GM23338 (cell line): ENCODE data around the gene PLCG2. TPM values are rescaled to one million over a fixed set of nuclear protein-coding genes. Genes with fewer than 3 reads are reported as not detected.

Experiments
- ATAC-seq: fragments of 200-7000 bp; cut with Tn5 transposase; 3 replicates; pipeline ENCODE4 v1.9.1; 2020
- DNase-seq: peaks from one replicate; pipeline ENCODE4 v3.0.0-alpha.2; 2015; ENCODE audit warnings: low spot score
- H2AFZ ChIP-seq: fragments of 200-600 bp; sonication (generic); 2 replicates; pipeline ENCODE4 v1.8.0; 2016; ENCODE audit warnings: antibody characterized with exemption, mild to moderate bottlenecking, moderate library complexity
- H3F3A ChIP-seq: fragments of 200-600 bp; sonication (generic); replicated peaks from 2 replicates; pipeline ENCODE4 v1.8.0; 2017; ENCODE audit warnings: antibody characterized with exemption, mixed run types, low read depth
- H3K27ac ChIP-seq: fragments of 200-600 bp; sonication (generic); 2 replicates; pipeline ENCODE4 v1.6.1; 2016; ENCODE audit warnings: low read depth
- H3K27me3 ChIP-seq: fragments of 200-600 bp; sonication (generic); 2 replicates; pipeline ENCODE4 v1.8.0; 2016; ENCODE audit warnings: mild to moderate bottlenecking, mixed run types, moderate library complexity; ENCODE audit not compliant: insufficient read depth
- H3K36me3 ChIP-seq: fragments of 200-600 bp; sonication (generic); 2 replicates; pipeline ENCODE4 v1.8.0; 2016; ENCODE audit warnings: mild to moderate bottlenecking; ENCODE audit not compliant: insufficient read depth
- H3K4me1 ChIP-seq: fragments of 200-600 bp; sonication (generic); 2 replicates; pipeline ENCODE4 v1.8.0; 2016; ENCODE audit warnings: mild to moderate bottlenecking, moderate library complexity; ENCODE audit not compliant: insufficient read depth
- H3K4me2 ChIP-seq: fragments of 200-600 bp; sonication (generic); 2 replicates; pipeline ENCODE4 v1.7.1; 2017; ENCODE audit warnings: mixed run types
- H3K4me3 ChIP-seq: fragments of 200-600 bp; sonication (generic); 2 replicates; pipeline ENCODE4 v1.6.1; 2016; ENCODE audit warnings: mixed run types
- H3K79me2 ChIP-seq: fragments of 200-600 bp; sonication (generic); replicated peaks from 2 replicates; pipeline ENCODE4 v1.8.0; 2017; ENCODE audit warnings: mild to moderate bottlenecking; ENCODE audit not compliant: insufficient read depth
- H3K9me2 ChIP-seq: fragments of 200-600 bp; sonication (generic); 2 replicates; pipeline ENCODE4 v1.8.0; 2017; ENCODE audit not compliant: insufficient read depth
- H4K20me1 ChIP-seq: fragments of 200-600 bp; sonication (generic); replicated peaks from 2 replicates; pipeline ENCODE4 v1.8.0; 2017; ENCODE audit warnings: mild to moderate bottlenecking; ENCODE audit not compliant: insufficient read depth
- H3K27ac Mint-ChIP-seq: 2 replicates; pipeline ENCODE4 v1.8.0; 2020; ENCODE audit warnings: inconsistent platforms, mild to moderate bottlenecking, moderate library complexity, mixed read lengths
- H3K27me3 Mint-ChIP-seq: 3 replicates; pipeline ENCODE4 v1.8.0; 2022; ENCODE audit warnings: low read depth, mild to moderate bottlenecking, moderate library complexity, mixed read lengths, inconsistent platforms; ENCODE audit not compliant: insufficient read depth, poor library complexity
- H3K36me3 Mint-ChIP-seq: 3 replicates; pipeline ENCODE4 v1.8.0; 2021; ENCODE audit warnings: low read depth, mild to moderate bottlenecking, inconsistent platforms, moderate library complexity, mixed read lengths
- H3K4me1 Mint-ChIP-seq: 3 replicates; pipeline ENCODE4 v1.8.0; 2020; ENCODE audit warnings: mild to moderate bottlenecking, inconsistent platforms, mixed read lengths
- H3K4me3 Mint-ChIP-seq: 3 replicates; pipeline ENCODE4 v1.8.0; 2021; ENCODE audit warnings: moderate library complexity, mild to moderate bottlenecking, inconsistent platforms, mixed read lengths
- H3K9me3 Mint-ChIP-seq: 3 replicates; pipeline ENCODE4 v1.8.0; 2020; ENCODE audit warnings: moderate library complexity, mild to moderate bottlenecking, inconsistent platforms, mixed read lengths
- CREB1 ChIP-seq: fragments of 250-450 bp; sonication (Bioruptor Pico); IDR thresholded peaks from 2 replicates; pipeline ENCODE4 v1.5.0; 2020; ENCODE audit warnings: low read depth, mild to moderate bottlenecking, moderate library complexity
- EZH2 ChIP-seq: fragments of 200-600 bp; sonication (generic); IDR thresholded peaks from one replicate; pipeline ENCODE4 v1.8.0; 2017; ENCODE audit warnings: antibody characterized with exemption, mild to moderate bottlenecking, low read depth; ENCODE audit not compliant: unreplicated experiment
- JUNB ChIP-seq: IDR thresholded peaks from one replicate; pipeline ENCODE4 v1.6.1; 2016; ENCODE audit warnings: antibody characterized with exemption; ENCODE audit not compliant: unreplicated experiment
- POLR2AphosphoS5 ChIP-seq: IDR thresholded peaks from 2 replicates; pipeline ENCODE4 v1.6.1; 2016; ENCODE audit warnings: antibody characterized with exemption, low read depth
- STAT1 ChIP-seq: IDR thresholded peaks from one replicate; pipeline ENCODE4 v1.6.1; 2016; ENCODE audit warnings: antibody characterized with exemption; ENCODE audit not compliant: unreplicated experiment
- polyA plus RNA-seq: library from polyadenylated mRNA; unstranded; fragments of >200 nt; fragmentation: Nextera tagmentation; extraction: Ambion mirVana; gene quantifications from 2 replicates; pipeline ENCODE4 v1.2.1, GENCODE V29; 2016
- total RNA-seq: library from RNA; depleted of rRNA; stranded (reverse); fragments of >200 nt; shearing (Covaris generic); gene quantifications from 2 replicates; pipeline ENCODE4 v1.2.3, GENCODE V29; 2014
- TF ChIP-seq, protein P1 (sequence below): fragments of 250-450 bp; sonication (Bioruptor Pico); IDR thresholded peaks from 2 replicates; pipeline ENCODE4 v1.5.0; 2020; ENCODE audit warnings: mild to moderate bottlenecking, moderate library complexity
- TF ChIP-seq, protein P2 (sequence below): IDR thresholded peaks from 2 replicates; pipeline ENCODE4 v1.6.1; 2016; ENCODE audit warnings: antibody characterized with exemption
- TF ChIP-seq, protein P3 (sequence below): IDR thresholded peaks from one replicate; pipeline ENCODE4 v1.6.1; 2018; ENCODE audit warnings: antibody characterized with exemption; ENCODE audit not compliant: unreplicated experiment

Gene PLCG2
- total and polyA plus RNA-seq, 2 experiments from 2014 or later = 2.4 to 5.9 TPM

DNA sequence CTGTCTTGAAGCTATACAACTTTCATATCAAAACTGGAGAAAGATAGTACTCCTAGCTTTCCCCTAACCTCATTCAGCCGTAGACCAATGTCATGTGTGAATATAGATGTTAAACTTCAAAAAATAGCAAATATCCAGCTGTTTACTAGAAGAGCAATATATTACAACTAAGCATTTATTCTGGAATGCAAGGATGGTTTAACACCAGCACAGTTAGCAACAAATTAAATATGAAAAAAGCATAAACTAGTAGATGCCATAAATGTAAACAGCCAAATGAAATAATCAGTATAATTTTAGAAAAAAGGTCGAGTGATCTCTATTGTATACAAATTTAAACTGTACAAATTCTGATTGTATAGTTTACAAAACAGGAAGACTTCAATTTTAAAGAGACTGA is 172.5 kb downstream of the PLCG2 start (continued):
- TF ChIP-seq, protein P1, sequence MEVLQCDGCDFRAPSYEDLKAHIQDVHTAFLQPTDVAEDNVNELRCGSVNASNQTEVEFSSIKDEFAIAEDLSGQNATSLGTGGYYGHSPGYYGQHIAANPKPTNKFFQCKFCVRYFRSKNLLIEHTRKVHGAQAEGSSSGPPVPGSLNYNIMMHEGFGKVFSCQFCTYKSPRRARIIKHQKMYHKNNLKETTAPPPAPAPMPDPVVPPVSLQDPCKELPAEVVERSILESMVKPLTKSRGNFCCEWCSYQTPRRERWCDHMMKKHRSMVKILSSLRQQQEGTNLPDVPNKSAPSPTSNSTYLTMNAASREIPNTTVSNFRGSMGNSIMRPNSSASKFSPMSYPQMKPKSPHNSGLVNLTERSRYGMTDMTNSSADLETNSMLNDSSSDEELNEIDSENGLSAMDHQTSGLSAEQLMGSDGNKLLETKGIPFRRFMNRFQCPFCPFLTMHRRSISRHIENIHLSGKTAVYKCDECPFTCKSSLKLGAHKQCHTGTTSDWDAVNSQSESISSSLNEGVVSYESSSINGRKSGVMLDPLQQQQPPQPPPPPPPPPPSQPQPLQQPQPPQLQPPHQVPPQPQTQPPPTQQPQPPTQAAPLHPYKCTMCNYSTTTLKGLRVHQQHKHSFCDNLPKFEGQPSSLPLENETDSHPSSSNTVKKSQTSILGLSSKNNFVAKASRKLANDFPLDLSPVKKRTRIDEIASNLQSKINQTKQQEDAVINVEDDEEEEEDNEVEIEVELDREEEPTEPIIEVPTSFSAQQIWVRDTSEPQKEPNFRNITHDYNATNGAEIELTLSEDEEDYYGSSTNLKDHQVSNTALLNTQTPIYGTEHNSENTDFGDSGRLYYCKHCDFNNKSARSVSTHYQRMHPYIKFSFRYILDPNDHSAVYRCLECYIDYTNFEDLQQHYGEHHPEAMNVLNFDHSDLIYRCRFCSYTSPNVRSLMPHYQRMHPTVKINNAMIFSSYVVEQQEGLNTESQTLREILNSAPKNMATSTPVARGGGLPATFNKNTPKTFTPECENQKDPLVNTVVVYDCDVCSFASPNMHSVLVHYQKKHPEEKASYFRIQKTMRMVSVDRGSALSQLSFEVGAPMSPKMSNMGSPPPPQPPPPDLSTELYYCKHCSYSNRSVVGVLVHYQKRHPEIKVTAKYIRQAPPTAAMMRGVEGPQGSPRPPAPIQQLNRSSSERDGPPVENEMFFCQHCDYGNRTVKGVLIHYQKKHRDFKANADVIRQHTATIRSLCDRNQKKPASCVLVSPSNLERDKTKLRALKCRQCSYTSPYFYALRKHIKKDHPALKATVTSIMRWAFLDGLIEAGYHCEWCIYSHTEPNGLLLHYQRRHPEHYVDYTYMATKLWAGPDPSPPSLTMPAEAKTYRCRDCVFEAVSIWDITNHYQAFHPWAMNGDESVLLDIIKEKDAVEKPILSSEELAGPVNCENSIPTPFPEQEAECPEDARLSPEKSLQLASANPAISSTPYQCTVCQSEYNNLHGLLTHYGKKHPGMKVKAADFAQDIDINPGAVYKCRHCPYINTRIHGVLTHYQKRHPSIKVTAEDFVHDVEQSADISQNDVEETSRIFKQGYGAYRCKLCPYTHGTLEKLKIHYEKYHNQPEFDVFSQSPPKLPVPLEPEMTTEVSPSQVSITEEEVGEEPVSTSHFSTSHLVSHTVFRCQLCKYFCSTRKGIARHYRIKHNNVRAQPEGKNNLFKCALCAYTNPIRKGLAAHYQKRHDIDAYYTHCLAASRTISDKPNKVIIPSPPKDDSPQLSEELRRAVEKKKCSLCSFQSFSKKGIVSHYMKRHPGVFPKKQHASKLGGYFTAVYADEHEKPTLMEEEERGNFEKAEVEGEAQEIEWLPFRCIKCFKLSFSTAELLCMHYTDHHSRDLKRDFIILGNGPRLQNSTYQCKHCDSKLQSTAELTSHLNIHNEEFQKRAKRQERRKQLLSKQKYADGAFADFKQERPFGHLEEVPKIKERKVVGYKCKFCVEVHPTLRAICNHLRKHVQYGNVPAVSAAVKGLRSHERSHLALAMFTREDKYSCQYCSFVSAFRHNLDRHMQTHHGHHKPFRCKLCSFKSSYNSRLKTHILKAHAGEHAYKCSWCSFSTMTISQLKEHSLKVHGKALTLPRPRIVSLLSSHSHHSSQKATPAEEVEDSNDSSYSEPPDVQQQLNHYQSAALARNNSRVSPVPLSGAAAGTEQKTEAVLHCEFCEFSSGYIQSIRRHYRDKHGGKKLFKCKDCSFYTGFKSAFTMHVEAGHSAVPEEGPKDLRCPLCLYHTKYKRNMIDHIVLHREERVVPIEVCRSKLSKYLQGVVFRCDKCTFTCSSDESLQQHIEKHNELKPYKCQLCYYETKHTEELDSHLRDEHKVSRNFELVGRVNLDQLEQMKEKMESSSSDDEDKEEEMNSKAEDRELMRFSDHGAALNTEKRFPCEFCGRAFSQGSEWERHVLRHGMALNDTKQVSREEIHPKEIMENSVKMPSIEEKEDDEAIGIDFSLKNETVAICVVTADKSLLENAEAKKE (CRISPR knock-in tag) = no peak
- no peak for TF ChIP-seq POLR2AphosphoS5
- no peak for TF ChIP-seq STAT1

DNA sequence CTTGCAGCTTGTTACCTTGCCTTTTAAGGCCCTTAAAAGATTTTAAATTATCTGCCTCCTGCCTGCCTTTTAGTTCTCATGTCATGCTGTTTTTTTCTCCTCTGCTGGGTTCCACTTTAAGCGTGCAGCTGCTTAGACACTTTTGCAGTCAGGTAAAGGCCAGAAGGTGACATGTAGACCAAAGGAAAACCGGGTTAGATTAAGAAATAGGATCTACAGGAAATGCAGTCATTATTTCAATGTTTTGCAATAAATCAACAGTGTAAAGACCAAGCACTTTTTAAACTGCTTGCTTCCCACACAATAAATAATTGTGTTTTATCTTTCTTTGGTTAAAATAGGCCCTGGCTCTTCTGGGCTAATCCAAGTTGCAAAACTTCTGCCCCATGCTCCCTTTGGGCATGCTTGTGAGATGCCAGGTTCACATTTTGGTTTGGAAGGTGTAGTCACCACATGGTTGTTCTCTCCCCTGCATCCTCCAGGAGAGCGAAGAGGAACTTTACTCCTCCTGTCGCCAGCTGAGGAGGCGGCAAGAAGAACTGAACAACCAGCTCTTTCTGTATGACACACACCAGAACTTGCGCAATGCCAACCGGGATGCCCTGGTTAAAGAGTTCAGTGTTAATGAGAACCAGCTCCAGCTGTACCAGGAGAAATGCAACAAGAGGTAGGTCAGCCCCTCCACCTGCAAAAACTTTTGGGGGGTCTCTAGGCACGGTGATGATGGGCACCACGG is 177.3 kb downstream of the PLCG2 start:
- H3K36me3 ChIP-seq = no peaks in the 10 kb centered on the region
- H3K79me2 ChIP-seq = no peaks in the 10 kb centered on the region
- H3K4me1 ChIP-seq = no peaks in the 10 kb centered on the region
- ATAC-seq (no peak), DNase-seq (no peak)
- no peaks in the 10 kb centered on the region for H3K27me3 ChIP-seq
- no peaks in the 10 kb centered on the region for H3K4me1 Mint-ChIP-seq
- H3K9me2 ChIP-seq = no peaks in the 10 kb centered on the region
- H3K4me3 ChIP-seq = no peak overlapping the region
- H3K27me3 Mint-ChIP-seq = peaks cover 2% of the 10 kb centered on the region
- H3K27ac Mint-ChIP-seq = no peak overlapping the region
- no peaks in the 10 kb centered on the region for H4K20me1 ChIP-seq
- H3K4me2 ChIP-seq = no peak overlapping the region
- H3K4me3 Mint-ChIP-seq = no peak overlapping the region
- H3K27ac ChIP-seq = no peak overlapping the region
- H3K36me3 Mint-ChIP-seq = 0 out of 3 replicates have a peak, but pooled peaks cover 3% of the 10 kb centered on the region
- no peaks in the 10 kb centered on the region; the same call in 2 of the 3 replicates for H3K9me3 Mint-ChIP-seq
- H3F3A ChIP-seq = no peaks in the 10 kb centered on the region
- H2AFZ ChIP-seq = no peak overlapping the region
- no peak for TF ChIP-seq STAT1
- TF ChIP-seq CREB1 (CRISPR knock-in tag) = no peak
- no peak for TF ChIP-seq EZH2
- TF ChIP-seq, protein P2, sequence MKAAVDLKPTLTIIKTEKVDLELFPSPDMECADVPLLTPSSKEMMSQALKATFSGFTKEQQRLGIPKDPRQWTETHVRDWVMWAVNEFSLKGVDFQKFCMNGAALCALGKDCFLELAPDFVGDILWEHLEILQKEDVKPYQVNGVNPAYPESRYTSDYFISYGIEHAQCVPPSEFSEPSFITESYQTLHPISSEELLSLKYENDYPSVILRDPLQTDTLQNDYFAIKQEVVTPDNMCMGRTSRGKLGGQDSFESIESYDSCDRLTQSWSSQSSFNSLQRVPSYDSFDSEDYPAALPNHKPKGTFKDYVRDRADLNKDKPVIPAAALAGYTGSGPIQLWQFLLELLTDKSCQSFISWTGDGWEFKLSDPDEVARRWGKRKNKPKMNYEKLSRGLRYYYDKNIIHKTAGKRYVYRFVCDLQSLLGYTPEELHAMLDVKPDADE = no peak
- no peak for TF ChIP-seq JUNB
- no peak for TF ChIP-seq POLR2AphosphoS5
- TF ChIP-seq, protein P3, sequence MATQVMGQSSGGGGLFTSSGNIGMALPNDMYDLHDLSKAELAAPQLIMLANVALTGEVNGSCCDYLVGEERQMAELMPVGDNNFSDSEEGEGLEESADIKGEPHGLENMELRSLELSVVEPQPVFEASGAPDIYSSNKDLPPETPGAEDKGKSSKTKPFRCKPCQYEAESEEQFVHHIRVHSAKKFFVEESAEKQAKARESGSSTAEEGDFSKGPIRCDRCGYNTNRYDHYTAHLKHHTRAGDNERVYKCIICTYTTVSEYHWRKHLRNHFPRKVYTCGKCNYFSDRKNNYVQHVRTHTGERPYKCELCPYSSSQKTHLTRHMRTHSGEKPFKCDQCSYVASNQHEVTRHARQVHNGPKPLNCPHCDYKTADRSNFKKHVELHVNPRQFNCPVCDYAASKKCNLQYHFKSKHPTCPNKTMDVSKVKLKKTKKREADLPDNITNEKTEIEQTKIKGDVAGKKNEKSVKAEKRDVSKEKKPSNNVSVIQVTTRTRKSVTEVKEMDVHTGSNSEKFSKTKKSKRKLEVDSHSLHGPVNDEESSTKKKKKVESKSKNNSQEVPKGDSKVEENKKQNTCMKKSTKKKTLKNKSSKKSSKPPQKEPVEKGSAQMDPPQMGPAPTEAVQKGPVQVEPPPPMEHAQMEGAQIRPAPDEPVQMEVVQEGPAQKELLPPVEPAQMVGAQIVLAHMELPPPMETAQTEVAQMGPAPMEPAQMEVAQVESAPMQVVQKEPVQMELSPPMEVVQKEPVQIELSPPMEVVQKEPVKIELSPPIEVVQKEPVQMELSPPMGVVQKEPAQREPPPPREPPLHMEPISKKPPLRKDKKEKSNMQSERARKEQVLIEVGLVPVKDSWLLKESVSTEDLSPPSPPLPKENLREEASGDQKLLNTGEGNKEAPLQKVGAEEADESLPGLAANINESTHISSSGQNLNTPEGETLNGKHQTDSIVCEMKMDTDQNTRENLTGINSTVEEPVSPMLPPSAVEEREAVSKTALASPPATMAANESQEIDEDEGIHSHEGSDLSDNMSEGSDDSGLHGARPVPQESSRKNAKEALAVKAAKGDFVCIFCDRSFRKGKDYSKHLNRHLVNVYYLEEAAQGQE = no peak
